Retina (tissue), 1 donor: Measurements from ENCODE around the gene DPYSL4.

Experiments used
- DNase-seq: peaks from one replicate; pipeline ENCODE4 v3.0.0-alpha.2; 2016

The DPYSL4 gene

GRCh38 chr10:132197271-132198067, 10.7 kb downstream of the DPYSL4 start:
- DNase-seq: no peak

- DNase-seq: no peak
These were observed 11.3 kb downstream of the DPYSL4 start for GRCh38 chr10:132198068-132198370.

GRCh38 chr10:132198381-132199181, 11.8 kb downstream of the DPYSL4 start:
- DNase-seq: no peak

GRCh38 chr10:132199268-132199853, 12.6 kb downstream of the DPYSL4 start:
- no peak for DNase-seq

- DNase-seq: no peak
These were observed 13.1 kb downstream of the DPYSL4 start for GRCh38 chr10:132199854-132200311.

GRCh38 chr10:132200344-132201110, 13.8 kb downstream of the DPYSL4 start:
- DNase-seq: no peak

- DNase-seq: no peak
These were observed 14.6 kb downstream of the DPYSL4 start for GRCh38 chr10:132201111-132201969.

- DNase-seq: no peak
These were observed 15.6 kb downstream of the DPYSL4 start for GRCh38 chr10:132202070-132202970.

- DNase-seq: no peak
These were observed 16.7 kb downstream of the DPYSL4 start for GRCh38 chr10:132203256-132204077.

- no peak for DNase-seq
These were observed 17.5 kb downstream of the DPYSL4 start for GRCh38 chr10:132204078-132204780.

GRCh38 chr10:132204781-132205473, 18.2 kb downstream of the DPYSL4 start:
- DNase-seq: no peak

- DNase-seq: no peak
These were observed 19.1 kb downstream of the DPYSL4 start for GRCh38 chr10:132205650-132206376.

GRCh38 chr10:132206377-132206745, 19.6 kb downstream of the DPYSL4 start:
- no peak for DNase-seq

- no peak for DNase-seq
These were observed 20.2 kb downstream of the DPYSL4 start for GRCh38 chr10:132206806-132207535.

- no peak for DNase-seq
These were observed 21.1 kb downstream of the DPYSL4 start for GRCh38 chr10:132207536-132208461.

- DNase-seq: peak; percentile 43
These were observed 21.8 kb downstream of the DPYSL4 start for GRCh38 chr10:132208462-132209050.
